ENCODE measurements around the gene MAPK1.
"Not testable (repeated sequence)": the region's sequence is repeated elsewhere in the genome, so short reads cannot be mapped to it uniquely, and the experiment has no call there.

Gene MAPK1

DNA sequence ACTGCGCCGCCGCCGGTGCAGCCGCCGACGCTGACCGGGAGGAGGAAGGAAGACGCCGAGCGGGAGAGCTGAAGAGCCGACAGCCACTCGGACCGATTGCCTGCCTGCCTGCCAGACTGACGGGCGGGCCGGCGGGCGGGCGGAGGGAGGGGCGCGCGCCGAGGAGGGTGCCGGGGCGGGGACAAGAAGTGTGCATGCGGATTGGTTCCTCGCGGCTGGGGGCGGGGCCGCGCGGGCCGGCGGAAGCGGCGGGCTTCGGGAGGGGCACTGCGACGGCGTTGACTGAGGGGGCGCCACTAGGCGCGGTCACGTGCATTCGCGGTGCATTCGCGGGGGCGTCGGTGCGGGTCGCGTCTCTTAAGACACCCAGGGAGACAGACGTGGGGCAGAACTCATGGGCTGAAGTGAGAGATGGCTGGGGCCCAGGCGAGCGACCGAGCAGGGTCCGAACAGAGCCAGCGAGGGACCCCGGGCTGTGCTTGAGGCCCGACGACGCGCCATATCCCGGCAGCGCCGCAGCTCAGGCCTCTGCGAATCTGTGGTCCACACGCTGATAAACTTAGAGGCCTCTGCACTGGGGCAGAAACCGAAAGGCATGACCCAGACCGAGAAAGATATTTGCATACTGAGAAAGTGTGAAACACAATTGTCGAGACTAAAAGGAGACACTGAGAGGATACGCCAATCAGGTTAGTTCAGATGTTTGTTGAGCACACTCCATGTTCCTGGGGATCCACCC is at the start of gene MAPK1:
TSS of gene MAPK1 (minus strand) at position 118 of the 739 bp plus-strand sequence. CDS start 205 bp downstream, outside the sequence.
- peak; percentile 98 for DNase-seq (ENCODE audit: low spot score)

GRCh38 chr22:21916309-21916918 is 49.0 kb upstream of the MAPK1 start:
- DNase-seq (ENCODE audit: low spot score): no peak

DNA sequence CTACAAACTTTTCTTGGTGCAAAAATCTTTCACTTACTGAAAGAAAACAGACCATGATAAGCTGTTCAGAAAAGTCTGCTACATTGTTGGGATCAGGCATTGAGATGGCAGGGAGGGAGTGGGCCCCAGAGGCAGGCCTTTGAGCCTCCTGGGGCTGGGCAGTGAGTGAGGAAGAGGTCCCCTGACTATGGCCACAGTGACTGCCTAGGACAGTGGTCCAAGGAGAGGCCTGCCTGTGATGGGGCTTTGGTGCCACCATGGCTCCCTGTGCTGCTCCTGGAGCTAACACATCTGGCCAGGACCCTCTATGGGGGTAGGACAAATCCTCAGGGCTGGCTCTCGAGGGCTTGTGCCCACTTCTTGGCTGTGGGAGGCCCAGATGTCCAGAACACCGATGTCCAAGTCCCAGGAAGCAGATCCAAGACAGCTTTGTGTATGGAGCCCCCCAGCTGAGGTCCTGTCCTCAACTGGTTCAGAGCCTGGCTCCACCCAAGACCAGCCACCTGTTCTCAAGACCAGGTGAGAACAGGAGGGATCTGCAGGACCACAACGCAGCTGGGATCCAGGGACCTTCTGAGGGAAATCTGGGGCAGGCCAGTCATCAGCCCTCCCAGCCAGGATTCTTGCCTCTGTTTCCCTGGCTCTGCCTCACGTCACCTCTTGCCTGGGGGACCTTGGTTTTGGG is 48.3 kb upstream of the MAPK1 start:
- no peak for DNase-seq (ENCODE audit: low spot score)

DNA sequence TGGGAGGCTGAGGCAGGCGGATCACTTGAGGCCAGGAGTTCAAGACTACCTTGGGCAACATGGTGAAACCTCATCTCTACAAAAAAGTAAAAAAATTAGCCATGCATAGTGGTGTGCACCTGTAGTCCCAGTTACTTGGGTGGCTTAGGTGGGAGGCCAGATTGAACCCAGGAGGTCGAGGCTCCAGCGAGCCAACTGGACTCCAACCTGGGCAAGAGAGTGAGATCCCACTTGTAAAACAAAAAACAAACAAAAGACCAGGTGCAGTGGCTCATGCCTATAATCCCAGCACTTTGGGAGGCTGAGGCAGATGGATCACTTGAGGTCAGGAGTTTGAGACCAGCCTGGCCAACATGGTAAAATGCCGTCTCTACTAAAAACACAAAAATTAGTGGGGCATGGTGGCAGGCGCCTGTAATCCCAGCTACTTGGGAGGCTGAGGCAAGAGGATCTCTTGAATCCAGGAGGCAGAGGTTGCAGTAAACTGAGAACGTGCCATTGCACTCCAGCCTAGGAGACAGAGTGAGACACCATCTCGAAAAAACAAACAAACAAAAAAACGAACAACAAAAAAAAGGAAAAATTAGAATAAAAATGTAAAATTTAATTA is 46.7 kb upstream of the MAPK1 start:
- not testable (repeated sequence) for DNase-seq (ENCODE audit: low spot score)

DNA sequence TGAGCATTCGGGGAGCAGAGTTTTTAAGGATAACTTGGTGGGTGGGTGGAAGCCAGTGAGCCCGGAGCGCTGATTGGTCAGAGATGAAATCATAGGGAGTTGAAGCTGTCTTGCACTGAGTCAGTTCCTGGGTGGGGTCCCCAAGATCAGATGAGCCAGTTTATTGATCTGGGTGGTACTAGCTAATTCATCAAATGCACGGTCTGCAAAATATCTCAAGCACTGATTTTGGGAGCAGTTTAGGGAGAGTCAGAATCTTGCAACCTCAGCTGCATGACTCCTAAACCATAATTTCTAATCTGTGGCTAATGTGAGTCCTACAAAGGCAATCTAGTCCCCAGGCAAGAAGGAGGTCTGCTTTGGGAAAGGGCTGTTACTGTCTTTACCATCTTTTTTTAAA is 42.9 kb upstream of the MAPK1 start:
- not testable (repeated sequence) for DNase-seq (ENCODE audit: low spot score)

DNA sequence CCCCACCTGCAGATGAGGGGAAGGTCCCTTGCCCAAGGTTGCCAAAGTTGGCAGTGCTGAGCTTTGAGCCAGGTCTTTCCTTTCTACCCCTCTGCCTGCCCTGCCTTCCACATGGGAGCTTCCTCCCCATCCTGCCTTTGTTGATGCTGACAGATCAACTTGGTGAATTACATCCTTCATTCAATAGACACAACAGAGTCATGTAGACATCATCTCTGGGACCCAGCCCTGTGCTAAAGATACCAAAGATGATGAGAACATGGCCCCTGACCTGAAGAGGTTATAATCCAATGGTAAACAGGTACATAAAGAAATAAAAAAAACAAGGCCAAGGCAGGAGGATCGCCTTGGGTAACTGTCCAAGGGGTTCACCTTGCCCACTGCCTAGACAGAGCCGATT is 42.4 kb upstream of the MAPK1 start:
- no peak for DNase-seq (ENCODE audit: low spot score)

GRCh38 chr22:21907638-21908522 is 40.4 kb upstream of the MAPK1 start:
- peak; percentile 4 for DNase-seq (ENCODE audit: low spot score)

DNA sequence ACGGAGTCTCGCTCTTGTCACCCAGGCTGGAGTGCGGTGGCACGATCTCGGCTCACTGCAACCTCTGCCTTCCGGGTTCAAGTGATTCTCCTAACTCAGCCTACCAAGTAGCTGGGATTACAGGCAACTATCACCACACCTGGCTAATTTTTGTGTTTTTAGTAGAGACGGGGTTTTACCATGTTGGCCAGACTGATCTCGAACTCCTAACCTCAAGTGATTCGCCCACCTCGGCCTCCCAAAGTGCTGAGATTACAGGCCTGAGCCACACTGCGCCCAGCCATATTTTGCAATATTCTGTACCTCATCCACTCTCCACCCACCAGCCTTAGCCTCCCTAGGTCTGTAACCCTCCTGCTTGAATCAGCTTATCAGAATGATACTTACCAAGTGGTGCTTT is 37.8 kb upstream of the MAPK1 start:
- not testable (repeated sequence) for DNase-seq (ENCODE audit: low spot score)

DNA sequence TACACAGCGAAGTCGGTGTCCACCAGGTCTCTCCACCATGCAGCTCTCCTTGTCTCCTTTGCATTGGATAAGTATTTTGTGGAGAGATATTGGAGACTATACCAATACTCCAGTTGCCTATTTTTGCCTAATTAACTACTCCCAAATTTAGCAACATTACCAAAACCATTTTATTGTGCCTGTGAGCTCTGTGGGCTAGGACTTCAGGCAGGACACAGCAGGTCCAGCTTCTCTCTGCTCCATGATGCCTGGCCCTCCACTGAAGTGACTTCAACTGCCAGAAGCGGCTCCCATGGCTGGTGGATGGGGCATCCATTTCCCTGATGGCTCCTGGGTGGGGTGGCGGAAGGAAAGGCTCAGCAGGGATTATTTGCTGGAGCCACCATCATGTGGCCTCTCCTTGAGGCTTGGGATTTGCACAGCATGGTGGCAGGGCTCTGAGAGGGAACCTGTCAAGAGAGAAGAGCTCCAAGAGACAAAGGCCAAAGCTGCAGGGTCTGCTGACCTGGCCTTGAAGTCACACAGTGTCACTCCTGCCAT is 36.9 kb upstream of the MAPK1 start:
- no peak for DNase-seq (ENCODE audit: low spot score)

DNA sequence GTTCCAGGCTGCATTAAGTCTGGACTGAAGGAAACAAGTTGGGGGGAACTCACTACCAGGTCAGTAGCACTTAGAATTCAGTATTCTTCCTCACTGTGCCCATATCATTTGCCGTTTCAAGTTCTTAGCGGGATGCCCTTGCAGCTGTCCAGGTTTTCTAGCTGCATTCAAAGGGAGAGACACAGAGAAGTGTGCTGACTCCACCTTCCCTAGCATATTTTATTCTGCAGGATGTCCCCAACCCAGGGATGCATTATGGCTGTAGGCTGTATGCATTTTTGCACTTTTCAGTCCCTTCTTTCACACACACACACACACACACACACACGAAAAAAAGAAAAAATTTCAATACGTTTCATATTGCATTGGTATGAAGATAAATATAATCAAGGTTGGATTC is 35.8 kb upstream of the MAPK1 start:
- no peak for DNase-seq (ENCODE audit: low spot score)

GRCh38 chr22:21902296-21903087 is 35.0 kb upstream of the MAPK1 start:
- DNase-seq (ENCODE audit: low spot score): no peak

DNA sequence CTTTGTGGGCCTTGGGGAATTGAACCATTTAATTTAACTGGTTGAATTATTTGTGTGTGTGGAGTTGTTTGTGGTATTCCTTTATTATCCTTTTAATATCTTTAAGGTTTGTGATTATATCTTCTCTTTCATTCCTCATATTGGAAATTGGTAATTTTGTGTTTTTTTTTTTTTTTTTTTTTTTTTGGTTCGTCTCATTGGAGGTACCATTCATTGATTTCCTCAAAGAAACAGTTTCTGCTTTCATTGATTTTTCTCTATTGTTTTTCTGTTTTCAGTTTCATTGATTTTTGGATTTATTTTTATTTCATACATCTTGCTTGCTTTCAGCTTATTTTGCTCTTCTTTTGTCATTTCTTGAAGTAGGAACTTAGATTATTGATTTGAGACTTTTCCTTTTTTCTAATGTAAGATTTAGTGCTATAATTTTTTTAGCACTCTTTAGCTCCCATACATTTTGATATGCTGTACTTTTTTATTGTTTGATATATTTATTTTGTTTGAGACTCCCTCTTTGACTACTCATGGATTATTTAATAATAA is 31.0 kb upstream of the MAPK1 start:
- DNase-seq (ENCODE audit: low spot score): no peak

GRCh38 chr22:21896951-21897513 is 29.6 kb upstream of the MAPK1 start:
- no peak for DNase-seq (ENCODE audit: low spot score)

DNA sequence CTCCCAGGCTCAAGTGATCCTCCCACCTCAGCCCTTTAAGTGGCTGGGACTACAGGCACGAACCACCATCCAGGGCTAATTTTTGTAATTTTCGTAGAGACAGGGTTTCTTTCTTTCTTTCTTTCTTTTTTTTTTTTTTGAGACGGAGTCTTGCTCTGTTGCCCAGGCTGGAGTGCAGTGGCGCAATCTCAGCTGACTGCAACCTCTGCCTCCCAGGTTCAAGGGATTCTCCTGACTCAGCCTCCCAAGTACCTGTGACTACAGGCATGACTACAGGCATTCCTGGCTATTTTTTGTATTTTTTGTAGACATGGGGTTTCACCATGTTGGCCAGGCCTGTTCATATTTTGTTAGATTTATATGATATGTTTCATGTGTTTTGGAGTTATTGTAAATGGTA is 28.8 kb upstream of the MAPK1 start:
- not testable (repeated sequence) for DNase-seq (ENCODE audit: low spot score)

DNA sequence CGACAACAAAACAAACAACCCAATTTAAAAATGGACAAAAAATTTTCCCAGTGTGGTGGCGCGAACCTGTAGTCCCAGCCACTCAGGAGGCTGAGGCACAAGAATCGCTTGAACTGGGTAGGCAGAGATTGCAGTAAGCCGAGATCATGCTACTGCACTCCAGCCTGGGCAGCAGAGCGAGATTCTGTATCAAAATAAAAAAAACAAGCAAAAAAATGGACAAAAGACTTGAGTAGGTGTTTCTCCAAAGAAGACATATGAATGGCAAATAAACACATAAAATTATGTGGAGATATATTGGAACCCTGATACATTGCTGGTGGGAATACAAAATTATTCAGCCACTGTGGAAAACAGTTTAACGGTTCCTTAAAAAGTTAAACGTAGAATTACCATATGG is 27.4 kb upstream of the MAPK1 start:
- no peak for DNase-seq (ENCODE audit: low spot score)

- no peak for DNase-seq (ENCODE audit: low spot score)
Measured at GRCh38 chr22:21889251-21889990, 22.0 kb upstream of the MAPK1 start.

- no peak for DNase-seq (ENCODE audit: low spot score)
Measured at GRCh38 chr22:21887841-21888240, 20.4 kb upstream of the MAPK1 start.

DNA sequence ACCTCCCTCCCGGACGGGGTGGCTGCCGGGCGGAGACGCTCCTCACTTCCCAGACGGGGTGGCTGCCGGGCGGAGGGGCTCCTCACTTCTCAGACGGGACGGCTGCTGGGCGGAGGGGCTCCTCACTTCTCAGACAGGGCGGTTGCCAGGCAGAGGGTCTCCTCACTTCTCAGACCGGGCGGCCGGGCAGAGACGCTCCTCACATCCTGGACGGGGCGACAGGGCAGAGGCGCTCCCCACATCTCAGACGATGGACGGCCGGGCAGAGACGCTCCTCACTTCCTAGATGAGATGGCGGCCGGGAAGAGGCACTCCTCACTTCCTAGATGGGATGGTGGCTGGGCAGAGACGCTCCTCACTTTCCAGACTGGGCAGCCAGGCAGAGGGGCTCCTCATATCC is 16.5 kb upstream of the MAPK1 start:
- DNase-seq (ENCODE audit: low spot score): not testable (repeated sequence)

DNA sequence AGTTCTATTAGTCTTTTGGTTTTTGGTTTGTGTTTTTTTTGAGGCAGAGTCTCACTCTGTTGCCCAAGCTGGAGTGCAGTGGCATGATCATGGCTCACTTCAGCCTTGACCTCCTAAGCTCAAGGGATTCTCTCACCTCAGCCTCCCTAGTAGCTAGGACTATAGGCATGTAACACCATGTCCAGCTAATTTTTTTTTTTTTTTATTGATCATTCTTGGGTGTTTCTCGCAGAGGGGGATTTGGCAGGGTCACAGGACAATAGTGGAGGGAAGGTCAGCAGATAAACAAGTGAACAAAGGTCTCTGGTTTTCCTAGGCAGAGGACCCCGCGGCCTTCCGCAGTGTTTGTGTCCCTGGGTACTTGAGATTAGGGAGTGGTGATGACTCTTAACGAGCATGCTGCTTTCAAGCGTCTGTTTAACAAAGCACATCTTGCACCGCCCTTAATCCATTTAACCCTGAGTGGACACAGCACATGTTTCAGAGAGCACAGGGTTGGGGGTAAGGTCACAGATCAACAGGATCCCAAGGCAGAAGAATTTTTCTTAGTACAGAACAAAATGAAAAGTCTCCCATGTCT is 15.4 kb upstream of the MAPK1 start:
- DNase-seq (ENCODE audit: low spot score): not testable (repeated sequence)
